B cell (primary cell): ENCODE results near the gene BET1.

Experiments used
- CTCF ChIP-seq: fragments of 200-600 bp; IDR thresholded peaks from one replicate; pipeline ENCODE4 v1.8.0; 2022; ENCODE audit warnings: antibody characterized with exemption, mild to moderate bottlenecking
- EZH2 ChIP-seq: IDR thresholded peaks from 2 replicates; pipeline ENCODE4 v1.6.1; 2012; ENCODE audit warnings: borderline replicate concordance, low read depth, mild to moderate bottlenecking, moderate library complexity, low read length; ENCODE audit not compliant: insufficient read depth, poor library complexity, severe bottlenecking

DNA sequence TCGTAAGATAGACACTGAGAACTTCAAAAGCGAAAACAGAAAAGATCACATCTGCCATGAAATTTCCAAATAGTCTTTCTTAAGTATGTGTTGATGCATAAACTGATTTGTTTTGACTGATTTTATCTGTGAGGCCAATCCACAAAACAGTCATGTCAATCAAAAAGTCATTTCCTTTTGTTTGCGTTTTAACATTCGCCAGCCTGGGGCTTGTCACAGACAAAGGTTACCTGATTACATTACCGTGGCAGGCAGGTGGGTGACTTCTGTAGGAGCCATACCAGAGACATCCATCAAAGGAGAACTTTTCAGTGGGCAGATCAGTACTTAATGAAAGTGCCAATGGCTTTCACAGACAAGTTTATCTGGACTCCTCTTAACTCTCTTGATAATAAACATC, 45.5 kb upstream of the BET1 start:
- TF ChIP-seq CTCF: no peak
- no peak for TF ChIP-seq EZH2
